HCT116 (cell line): ENCODE data around the gene HMGN3.

Source experiments
- POLR2A ChIP-seq: IDR thresholded peaks from 2 replicates; pipeline ENCODE4 v1.7.0; 2011; ENCODE audit warnings: borderline replicate concordance; ENCODE audit not compliant: insufficient read depth, insufficient read length; ENCODE audit errors: extremely low read depth
- ZFX ChIP-seq: fragments of 450-650 bp; IDR thresholded peaks from 2 replicates; pipeline ENCODE4 v1.6.1; 2017
- TF ChIP-seq, protein P1 (sequence below), 3 experiments: fragments of 200-600 bp in 1 of 3; sonication (generic) in 1 of 3; IDR thresholded peaks in 2 of 3; conservative IDR thresholded peaks in 1 of 3; 2 replicates each; pipeline ENCODE4 v1.5.1; 2012 to 2017; ENCODE audit warnings: low read depth in 2 of 3, low read length in 2 of 3, antibody characterized with exemption in 1 of 3, borderline replicate concordance in 1 of 3, control low read depth in 1 of 3, mild to moderate bottlenecking in 1 of 3, mixed read lengths in 1 of 3, mixed run types in 1 of 3, moderate library complexity in 1 of 3; ENCODE audit not compliant: insufficient read depth in 1 of 3
- TF ChIP-seq, protein P2 (sequence below): IDR thresholded peaks from 2 replicates; pipeline ENCODE4 v1.6.1; 2012

DNA sequence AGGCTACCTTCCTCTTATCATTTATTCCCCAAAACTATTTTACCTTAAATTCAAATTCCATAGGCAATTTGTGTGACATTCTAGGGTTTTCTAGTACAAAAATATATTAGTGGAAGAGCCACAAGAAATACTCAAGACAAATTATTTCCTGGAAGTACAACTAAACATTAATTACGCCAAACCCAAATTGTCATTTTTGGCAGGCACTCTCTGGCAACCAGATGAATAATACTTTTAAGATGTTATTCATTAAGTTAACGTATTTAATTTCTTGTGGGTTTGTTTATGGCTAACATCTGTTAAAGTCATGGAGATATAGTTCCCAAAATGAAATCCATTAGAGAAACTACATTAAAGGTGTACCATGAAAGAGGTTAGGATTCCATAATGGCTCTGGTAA lies 40.5 kb downstream of the HMGN3 start:
- TF ChIP-seq, protein P1, sequence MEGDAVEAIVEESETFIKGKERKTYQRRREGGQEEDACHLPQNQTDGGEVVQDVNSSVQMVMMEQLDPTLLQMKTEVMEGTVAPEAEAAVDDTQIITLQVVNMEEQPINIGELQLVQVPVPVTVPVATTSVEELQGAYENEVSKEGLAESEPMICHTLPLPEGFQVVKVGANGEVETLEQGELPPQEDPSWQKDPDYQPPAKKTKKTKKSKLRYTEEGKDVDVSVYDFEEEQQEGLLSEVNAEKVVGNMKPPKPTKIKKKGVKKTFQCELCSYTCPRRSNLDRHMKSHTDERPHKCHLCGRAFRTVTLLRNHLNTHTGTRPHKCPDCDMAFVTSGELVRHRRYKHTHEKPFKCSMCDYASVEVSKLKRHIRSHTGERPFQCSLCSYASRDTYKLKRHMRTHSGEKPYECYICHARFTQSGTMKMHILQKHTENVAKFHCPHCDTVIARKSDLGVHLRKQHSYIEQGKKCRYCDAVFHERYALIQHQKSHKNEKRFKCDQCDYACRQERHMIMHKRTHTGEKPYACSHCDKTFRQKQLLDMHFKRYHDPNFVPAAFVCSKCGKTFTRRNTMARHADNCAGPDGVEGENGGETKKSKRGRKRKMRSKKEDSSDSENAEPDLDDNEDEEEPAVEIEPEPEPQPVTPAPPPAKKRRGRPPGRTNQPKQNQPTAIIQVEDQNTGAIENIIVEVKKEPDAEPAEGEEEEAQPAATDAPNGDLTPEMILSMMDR (IDR thresholded peaks at IDR 0.05 in 2 of 3, conservative IDR thresholded peaks at IDR 0.05 in 1 of 3; ENCODE audit: borderline replicate concordance in 1 of 3, insufficient read depth in 1 of 3, low read depth in 2 of 3, low read length in 2 of 3), result no peak
- TF ChIP-seq, protein P2, sequence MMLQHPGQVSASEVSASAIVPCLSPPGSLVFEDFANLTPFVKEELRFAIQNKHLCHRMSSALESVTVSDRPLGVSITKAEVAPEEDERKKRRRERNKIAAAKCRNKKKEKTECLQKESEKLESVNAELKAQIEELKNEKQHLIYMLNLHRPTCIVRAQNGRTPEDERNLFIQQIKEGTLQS, result no peak
- TF ChIP-seq ZFX (no peak), POLR2A (no peak)
